Esophagus squamous epithelium (tissue), 4 donors: ENCODE results near the gene TTYH2.

Source experiments
- CTCF ChIP-seq, 6 experiments: fragments of 450-650 bp in 4 of 6; fragments of 200-600 bp in 2 of 6; sonication (generic) in 2 of 6; IDR thresholded peaks; one replicate each; pipeline ENCODE4 v1.5.1; 2016 to 2019; ENCODE audit warnings: antibody characterized with exemption in 6 of 6, mild to moderate bottlenecking in 4 of 6, moderate library complexity in 4 of 6
- POLR2A ChIP-seq, 4 donors: fragments of 450-650 bp; IDR thresholded peaks; one replicate each; pipeline ENCODE4 v1.6.1; 2017; ENCODE audit warnings: antibody characterized with exemption in 4 of 4, mild to moderate bottlenecking in 4 of 4, moderate library complexity in 3 of 4

- TF ChIP-seq CTCF (IDR thresholded peaks at IDR 0.05) (no peak), POLR2A (IDR thresholded peaks at IDR 0.05) (no peak)
Measured at GRCh38 chr17:74297941-74298340, 84.6 kb downstream of the TTYH2 start.
